ENCODE data around the gene PNMA6E.
A peak's percentile ranks its signal among the peaks of the same experiment; 100 is the strongest.
"Not testable (repeated sequence)": the region's sequence is repeated elsewhere in the genome, so short reads cannot be mapped to it uniquely, and the experiment has no call there.

PNMA6E gene

DNA sequence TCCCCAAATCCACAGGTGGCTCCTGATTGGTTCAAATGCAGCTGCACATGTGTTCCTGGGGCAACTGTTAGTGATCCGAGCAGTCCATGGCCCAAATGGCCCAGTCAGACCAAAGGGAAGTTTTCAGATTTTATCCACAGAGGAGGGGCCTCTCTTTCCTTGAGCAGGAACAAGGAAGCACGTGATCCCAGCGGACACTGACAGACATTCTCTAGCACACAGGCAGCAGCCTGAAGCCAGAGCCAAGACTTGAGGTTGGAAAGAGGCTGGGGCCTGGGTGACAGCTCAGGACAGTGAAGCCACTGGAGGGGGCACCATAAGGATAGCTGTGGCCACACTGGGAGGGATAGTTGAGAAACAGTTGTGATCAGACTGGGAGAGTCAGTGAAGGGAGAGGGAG lies 6.6 kb upstream of the PNMA6E start:
- no peak for DNase-seq

DNA sequence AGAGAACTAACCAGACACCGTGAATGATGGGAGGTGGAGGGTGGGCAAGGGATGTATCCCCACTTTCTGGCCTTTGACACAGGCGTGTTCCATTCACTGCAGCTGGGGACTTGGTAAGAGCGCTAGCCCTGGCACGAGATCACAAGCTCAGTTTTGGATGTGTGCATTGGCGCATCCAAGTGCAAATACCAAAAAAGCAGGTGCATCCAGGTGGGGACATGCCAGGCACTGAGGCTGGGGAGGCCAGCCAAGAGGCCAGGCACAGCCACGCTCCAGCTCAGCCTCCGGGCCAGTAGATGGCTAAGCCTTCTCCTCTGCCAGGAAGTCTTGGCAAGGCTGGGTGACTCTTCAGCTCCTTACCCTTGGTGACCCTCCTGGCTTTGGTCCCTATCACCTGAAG lies 5.8 kb upstream of the PNMA6E start:
- DNase-seq, result no peak

DNA sequence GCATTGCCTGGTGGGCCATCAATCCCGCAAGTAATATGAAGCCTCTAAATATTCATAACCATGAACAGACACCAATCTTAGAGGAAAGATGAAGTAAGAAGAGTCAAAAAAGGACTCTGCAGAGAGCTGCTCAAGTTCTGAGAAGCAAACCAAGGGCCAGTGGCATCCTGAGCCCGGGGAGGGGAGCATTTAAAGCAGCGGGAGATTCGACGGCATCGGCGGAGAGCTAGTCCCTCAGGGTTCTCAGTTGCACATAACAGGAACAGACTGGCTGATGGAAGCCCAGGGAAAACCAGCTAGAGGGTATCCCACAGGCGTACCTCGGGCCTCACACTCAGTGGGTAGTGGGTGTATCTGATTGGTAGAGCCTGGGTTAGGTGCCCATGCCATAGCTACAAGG lies 4.9 kb upstream of the PNMA6E start:
- no peak for DNase-seq

DNA sequence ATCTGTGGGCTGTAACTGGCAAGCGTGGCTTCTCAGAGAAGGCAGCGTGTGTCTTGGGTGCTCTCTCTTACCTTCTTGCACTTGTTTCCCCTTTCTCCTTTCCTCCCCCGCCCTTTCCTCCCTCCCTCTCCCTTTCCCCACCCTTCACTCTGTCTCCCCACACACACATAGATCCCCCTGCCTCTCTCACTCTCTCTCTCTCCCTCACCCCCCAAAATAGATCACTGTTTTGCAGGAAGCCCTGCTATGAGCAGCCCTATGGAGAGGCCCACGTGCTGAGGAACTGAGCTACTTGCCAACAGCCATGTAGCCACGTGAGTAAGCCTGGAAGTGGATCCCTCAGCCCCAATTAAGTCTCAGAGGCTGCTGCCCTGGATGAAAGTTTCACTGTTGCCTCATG lies 4.3 kb upstream of the PNMA6E start:
- DNase-seq, result no peak

DNA sequence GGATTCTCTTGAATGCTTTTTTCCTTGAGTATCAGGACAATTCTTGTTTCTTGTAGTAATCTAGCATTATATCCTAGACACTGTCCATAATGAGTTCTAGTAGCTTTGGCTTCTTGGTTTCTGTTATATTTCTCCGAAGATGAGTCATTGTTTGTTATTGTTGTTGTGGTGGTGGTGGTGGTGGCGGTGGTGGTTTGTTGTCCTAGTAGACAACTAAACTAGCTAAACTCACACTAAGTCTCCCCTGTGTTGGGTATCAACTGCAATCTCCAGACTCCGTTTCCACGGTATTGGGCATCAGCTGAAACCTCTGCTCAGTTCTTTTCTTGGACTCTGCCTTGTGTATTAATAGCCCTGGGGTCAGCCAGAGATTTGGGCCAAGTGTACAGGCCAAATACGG lies 3.2 kb upstream of the PNMA6E start:
- not testable (repeated sequence) for DNase-seq

DNA sequence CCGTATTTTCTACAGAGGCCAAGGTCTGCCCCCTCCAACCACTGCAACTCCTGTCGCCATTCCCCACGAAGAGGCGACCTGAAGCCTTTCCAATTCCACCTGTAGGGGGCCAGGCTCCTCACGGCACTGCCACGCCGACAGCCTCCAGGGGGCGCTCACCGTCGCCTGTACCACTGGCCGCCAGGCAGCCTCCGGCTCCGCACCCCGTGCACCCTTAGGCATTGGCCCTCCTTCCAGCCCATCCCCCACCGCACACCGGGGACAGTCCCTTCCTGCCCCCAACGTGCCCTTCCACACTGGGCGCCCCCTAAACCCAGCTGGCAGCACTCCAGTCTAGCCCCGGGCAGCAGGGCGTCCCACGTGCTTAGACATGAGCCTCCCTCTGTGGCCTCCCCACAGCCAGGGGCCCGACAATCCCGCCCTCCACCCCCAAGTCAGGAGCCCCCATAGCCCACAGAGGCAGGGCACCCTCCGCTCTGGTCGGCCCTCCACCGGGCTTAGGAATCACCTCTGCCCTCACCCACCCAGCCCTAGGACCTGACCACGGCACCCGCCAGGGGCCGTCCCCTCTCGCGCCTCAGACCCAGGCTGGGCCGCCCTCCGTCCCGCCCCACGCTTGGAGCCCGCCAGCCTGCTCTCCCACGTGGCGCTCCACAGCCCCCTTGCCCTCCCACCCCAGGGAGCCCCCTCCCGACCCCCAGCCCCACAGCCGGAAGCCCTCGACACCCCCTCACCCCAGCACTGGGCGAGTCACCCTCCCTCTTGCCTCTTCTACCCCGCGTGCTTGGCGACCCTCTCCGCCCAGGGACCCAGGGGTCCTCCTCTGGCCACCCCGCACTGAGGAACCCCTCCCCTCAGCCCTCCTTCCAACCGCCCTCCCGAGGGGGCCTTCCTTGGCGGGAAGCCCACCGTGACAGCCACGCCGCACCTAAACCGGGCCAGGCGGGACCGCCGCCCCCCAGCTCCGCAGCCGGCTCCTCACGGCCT lies 711 bp downstream of the PNMA6E start:
- peak; percentile 5 for DNase-seq

DNA sequence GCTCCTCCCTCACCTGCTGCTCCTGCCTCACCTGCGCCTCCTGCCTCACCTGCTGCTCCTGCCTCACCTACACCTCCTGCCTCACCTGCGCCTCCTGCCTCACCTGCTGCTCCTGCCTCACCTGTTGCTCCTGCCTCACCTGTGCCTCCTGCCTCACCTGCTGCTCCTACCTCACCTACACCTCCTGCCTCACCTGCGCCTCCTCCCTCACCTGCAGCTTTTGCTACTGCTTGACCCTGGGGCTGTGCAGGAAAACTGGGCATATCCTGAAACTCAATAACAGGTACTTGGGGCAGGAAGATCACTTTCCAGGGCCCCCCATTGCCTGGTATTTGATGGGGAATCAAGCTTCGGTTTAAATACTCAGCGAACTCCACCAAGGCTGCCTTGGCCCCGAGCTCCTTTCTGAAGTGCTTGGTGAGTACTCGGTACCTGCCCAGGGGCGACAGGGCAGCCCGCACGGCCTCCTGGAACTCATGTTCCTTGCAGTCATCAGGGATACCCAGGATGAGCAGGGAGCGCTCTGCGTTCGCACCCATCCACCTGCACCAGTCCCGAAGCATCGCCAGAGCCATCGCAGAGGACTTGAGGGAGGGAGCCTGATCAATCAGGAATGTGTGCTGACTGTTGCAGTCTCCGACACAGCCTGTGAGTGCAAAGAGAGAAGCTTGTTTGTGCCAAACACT lies 2.7 kb downstream of the PNMA6E start:
- no peak for DNase-seq

DNA sequence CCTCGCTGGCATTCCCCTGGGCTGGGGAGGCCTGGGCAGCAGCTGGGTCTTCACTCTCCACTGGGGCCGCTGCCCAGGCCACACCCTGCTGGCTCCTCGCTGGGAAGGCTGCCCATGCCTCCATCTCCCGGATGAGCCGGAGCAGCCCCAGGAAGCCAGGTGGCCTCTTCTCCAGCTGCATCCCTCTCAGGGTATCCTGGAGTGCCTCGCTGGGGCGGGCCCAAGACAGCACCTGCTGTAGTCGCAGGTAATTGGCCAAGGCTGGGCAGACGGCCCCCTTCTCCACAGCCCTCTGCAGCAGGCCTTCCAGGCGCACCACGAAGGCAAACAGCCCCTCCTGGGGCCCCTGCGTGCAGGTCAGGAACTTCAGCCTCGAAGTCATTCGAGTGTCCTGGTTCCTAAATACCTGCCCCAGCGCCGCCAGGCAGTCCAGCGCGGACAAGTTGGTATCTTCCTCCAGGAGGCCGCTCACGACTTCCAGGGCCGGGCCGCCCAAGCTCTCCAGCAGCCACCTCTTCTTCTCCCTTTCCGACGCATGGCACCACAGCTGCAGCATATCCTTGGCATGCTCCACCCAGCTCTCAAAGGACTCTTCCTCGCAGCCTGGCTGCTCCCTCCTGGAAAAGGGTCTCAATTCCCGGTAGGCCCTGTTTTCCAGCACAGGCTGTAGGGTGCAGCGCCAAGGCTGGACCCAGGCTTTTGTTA lies 3.7 kb downstream of the PNMA6E start:
- DNase-seq, result no peak

DNA sequence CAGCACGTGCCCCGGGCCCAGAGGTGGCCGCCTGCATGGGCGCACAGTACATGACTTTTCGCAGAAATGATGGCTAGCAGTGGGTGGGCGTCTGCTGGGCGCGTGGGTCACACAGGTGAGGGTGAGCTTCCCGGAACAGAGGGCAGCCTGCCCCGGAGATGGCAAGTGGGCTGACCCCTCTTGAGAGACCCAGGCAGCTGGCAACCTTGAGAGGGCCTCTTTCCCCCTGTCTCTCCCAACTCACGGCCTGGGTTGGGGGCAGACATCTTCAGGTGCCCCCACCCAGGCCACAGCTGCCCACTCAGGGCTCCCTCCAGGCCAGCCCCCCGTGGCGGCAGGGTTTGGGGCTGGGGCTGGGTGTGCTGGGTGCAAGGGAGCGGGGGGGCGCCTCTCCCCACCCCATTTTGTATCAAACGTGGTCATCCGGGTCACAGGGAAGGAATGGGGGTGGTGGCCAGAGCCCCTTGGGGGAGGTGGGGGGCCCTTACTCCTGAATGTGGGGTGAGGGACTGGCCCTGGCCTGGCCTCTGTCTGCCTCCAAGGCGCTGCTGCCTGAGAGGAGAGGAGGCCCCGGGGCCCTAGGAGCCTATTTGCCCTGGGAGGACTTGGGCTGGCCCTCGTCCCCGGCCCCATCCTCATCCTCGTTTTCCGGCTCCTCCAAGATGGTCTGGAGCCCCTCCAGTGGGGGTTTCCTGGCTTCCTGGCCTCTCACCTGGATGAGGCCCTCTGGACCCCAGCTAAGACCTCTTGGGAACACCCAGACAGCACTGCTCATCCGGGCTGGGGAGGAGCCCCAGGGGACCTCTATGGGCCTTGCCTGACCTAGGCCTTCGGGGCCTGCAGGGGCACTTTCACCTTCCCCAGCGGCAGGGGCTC lies 4.6 kb downstream of the PNMA6E start:
- DNase-seq, result no peak

DNA sequence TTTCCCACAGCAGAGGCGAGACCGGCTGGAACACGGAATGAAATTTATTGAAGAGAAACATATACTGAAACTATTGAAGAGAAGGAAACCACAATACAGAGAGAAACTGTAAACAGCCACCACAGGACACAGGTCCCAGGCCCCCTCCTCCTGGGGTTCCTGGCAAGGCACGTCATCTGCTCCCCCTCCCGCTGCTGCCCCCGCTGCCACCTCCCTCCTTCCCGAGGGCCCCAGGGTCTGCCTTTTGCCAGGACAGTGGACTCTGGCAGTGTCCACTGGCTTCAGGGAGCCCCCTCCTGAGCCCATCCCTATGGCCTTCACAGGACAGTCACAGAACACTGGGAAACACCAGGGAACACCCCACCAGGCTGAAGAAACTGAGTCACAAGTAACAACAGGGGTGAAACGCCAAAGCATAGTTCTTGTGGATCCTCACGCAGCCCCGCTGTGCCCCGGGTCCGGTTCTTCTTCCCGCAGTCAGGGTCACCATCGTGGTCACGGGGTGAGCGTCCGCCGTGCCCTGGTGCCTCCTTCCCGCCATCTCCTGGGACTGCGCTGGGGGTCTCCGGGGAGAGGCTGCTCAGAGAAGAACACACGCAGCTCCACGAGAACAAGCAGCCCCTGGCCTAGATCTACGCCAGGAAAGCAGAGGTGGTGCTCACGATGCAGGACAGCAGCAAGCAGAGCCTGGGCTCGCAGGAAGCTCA lies 5.4 kb downstream of the PNMA6E start:
- no peak for DNase-seq

DNA sequence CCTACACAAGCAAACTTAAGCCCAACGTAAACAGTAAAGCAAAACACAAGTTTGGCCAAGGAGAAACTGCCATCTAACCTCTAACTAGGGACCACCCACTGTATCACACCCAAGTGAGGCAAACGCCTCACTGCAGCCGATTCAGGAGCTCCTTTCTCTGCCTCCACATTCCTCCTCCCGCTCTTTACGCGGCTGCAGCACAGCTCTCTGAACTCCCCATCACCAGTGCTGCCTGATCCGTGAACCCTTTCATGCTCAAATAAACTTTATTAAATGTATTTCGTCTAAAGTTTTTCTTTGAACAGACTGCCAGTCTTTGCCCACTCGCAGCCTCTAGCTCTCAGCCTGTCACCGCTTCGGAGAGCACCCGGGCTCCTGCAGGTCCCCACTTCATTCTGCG lies 6.5 kb downstream of the PNMA6E start:
- DNase-seq, result no peak

DNA sequence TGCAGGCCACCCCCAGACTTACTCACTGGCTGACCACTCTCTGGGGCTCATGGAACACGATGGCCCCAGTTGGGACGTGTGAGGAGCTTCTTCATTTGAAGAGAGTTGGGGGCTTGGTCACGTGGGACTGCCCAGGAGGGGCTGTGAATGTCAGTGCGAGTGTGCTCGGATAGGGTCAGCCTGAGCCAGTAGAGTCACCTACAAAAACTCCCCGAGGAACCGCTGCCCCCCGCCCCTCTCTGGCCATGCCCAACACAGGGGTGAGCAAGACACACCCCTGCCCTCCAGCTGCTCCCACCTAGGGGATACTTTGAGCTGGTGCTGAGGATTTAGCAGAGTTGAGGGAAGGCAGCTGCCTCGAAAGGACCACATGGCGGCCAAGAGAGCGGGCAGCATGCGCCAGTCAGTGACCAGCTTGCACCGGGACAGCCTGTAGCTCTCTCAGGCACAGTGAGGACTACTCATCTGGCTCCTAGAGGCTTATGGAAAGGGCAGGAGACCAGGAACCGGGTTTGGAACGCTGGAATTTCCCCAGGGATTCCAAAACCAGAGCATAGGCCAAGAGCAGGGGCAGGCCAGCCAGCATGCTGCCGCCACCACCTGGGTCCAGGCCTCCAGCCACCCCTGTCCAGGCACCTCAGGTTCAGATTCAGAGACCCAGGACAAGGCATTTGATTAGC lies 8.4 kb downstream of the PNMA6E start:
- no peak for DNase-seq

DNA sequence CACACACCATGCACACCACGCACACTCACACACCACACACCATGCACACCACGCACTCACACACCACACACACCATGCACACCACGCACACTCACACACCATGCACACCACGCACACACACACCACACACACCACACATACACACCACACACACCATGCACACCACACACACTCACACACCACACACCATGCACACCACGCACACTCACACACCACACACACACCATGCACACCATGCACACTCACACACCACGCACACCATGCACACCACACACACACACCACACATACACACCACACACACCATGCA lies 11.7 kb downstream of the PNMA6E start:
- not testable (repeated sequence) for DNase-seq

DNA sequence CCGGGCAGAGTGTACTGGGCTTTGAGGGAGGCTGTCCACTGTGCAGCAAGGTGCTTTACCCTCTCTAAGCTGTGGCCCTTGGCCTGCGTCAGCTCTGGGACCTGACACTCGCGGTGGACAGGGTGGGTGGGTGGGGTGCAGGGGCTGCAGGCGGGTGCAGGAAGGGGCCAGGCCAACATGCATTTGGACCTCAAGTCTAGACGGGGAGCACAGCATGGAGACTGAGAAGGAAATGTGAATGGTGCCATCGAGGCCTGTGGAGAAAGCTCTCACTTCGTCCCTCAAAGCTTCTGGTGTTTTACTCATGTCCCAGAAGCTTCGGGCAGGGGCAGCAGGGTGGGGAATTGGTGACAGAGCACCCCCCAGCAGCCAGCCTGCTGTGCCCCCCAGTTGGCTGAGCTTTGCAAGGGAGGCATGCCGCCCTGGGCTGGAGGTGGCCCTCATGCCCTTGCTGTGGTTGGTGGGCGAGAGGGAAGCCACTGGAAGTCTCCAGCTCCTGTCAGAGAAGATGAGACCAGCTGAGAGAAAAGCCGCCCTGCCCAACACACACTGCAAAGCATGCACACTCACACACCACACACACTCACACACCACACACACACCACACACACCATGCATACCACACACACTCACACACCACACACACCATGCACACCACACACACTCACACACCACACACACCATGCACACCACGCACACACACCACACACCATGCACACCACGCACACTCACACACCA lies 12.3 kb downstream of the PNMA6E start:
- no peak for DNase-seq

DNA sequence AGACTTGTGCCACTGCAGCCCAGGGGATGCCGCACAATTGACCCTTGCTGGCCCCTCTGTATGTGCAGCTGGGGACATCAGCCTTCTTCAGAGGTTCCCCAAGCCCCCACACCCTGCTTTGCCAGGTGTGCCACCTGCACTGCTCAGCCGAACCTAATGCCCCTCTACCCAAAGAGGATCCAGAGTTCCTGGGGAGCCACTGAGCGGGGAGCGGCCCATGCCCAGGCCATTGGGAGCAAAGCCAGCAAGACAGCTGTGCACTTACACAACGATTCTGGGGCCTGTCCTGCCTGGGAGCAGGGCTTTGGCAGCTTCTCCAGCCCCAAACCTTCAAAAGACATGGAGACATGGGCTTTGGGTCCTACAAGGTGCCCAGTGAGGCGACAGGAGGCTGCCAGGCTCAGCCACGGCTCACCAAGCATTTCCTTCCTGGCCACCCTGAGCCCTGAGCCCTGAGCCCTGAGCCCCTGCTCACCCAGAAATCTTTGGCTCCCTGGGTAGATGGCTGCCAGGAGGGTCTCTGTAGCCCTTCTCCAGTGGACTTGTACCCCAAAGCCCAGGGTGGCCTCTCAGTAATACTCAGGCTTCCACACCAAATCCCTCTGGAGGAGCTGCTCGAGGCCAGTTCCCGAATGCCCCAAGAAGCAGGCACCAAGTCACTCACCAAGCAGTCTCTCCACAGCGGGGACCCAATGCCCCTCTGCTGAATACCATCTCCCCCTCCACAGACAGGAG lies 13.0 kb downstream of the PNMA6E start:
- no peak for DNase-seq

DNA sequence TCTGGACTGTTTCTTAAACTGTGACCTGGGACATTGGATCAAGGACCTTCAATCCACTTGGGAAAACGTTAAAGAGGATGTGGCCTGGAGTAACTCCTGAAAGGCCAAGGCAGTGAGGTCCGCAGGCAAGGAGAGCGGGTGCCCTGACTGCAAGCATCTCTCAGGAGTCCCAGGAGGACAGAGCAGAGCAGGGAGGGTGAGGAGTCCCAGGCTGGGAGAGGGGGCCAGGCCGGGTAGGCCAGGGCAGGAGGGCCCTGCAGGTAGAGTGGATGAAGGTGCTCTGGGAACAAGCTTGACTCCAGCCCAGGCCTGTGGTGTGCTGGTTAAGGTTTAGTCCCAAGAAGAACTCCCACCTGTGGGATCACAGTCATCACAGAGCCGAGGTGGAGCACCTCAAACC lies 13.8 kb downstream of the PNMA6E start:
- no peak for DNase-seq

DNA sequence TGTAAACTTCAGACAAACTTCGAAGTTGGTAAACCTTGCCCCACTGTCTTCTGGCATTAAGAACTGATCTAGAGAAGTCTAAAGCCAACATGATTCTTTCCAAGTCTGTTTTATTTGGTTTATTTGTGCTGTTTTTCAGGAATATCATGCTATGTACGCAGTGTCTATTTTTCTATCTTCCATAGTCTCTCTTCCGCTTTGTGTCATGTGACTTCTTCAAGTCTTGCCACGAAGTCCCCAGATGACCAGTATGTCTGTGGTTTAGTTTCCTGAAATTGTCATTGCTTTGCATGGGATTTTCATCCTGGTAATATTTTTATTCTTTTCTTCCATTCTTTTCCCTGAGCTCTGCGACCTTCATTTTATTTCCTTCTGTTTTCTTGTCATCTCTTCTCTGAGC lies 15.1 kb downstream of the PNMA6E start:
- DNase-seq, result no peak

DNA sequence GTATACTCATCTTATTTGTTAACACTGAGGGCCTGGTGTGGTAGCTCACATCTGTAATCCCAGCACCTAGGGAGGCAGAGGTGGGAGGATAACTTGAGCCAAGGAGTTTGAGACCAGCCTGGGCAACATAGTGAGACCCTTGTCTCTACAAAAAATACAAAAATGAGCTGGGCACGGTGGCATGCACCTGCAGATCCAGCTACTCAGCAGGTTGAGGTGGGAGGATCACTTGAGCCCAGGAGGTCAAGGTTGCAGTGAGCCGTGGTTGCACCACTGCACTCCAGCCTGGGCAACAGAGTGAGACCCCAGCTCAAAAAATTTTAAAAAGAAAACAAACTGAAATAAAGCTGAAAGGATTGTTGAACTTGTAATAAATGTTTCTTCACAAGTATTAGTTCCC lies 16.2 kb downstream of the PNMA6E start:
- not testable (repeated sequence) for DNase-seq

DNA sequence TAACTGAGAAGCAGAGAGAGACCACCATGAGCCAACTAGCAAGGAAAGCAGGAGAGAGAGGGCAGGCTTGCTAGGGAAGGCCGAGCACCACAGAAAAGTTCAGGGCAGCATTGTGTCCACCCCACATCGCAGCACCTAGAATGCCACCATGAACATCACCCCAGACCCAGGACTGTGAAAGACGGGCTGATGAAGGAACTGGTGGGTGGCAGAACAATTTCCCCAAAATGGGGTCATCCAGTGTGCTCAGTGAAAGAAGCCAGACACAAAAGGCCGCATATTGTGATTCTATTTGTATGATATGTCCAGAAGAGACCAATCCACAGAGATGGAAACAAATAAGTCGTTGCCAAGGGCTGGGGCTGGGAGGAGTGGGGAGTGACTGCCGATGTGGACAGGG lies 16.8 kb downstream of the PNMA6E start:
- no peak for DNase-seq

Measured in HCEC 1CT (cell line).